Thyroid gland (tissue), 4 donors: Measurements from ENCODE around the gene KLHL21. TPM values are rescaled to one million over a fixed set of nuclear protein-coding genes. Genes with fewer than 3 reads are reported as not detected.

Source experiments
- DNase-seq, 2 donors: peaks; one replicate each; pipeline ENCODE4 v3.0.0-alpha.2; 2019
- H3K27ac ChIP-seq, 3 donors: fragments of 200-600 bp; sonication (generic); 1 replicate in 2 of 3; 2 replicates in 1 of 3; pipeline ENCODE4 v1.5.1; 2016 to 2019; ENCODE audit warnings: mild to moderate bottlenecking in 1 of 3, moderate library complexity in 1 of 3
- H3K27me3 ChIP-seq: fragments of 200-600 bp; sonication (generic); one replicate; pipeline ENCODE4 v1.5.1; 2019
- H3K36me3 ChIP-seq, 2 donors: fragments of 200-600 bp; sonication (generic); one replicate each; pipeline ENCODE4 v1.5.1; 2016 to 2019
- H3K4me1 ChIP-seq, 2 donors: fragments of 200-600 bp; sonication (generic); one replicate each; pipeline ENCODE4 v1.5.1; 2017 to 2019
- H3K4me3 ChIP-seq, 3 donors: fragments of 200-600 bp; sonication (generic); replicated peaks in 1 of 3; 1 replicate in 2 of 3; 2 replicates in 1 of 3; pipeline ENCODE4 v1.5.1; 2016; ENCODE audit warnings: mild to moderate bottlenecking in 1 of 3
- H3K9me3 ChIP-seq: fragments of 200-600 bp; sonication (generic); one replicate; pipeline ENCODE4 v1.5.1; 2017
- POLR2A ChIP-seq, 2 donors: fragments of 450-650 bp; IDR thresholded peaks; one replicate each; pipeline ENCODE4 v1.6.1; 2017; ENCODE audit warnings: antibody characterized with exemption in 2 of 2, mild to moderate bottlenecking in 2 of 2, moderate library complexity in 1 of 2
- WGBS, 2 donors: methylation state at CpG; one replicate each; pipeline ENCODE4 v1.1.5; 2017; 5-methylcytosine and 5-hydroxymethylcytosine counted together
- intact Hi-C: fragments of 100-400 bp; cut with DNase I; formaldehyde crosslinking; loops from one replicate; pipeline ENCODE4 v1.15.1; 2023
- small RNA-seq: library from RNA; depleted of rRNA; stranded (forward); fragments of <200 nt; gene quantifications from one replicate; pipeline ENCODE3, GENCODE V24; 2016
- total RNA-seq, 4 donors: library from RNA; depleted of rRNA; stranded (reverse); fragments of >200 nt; gene quantifications; one replicate each; pipeline ENCODE4 v1.2.3, GENCODE V29; 2016
- TF ChIP-seq, protein P1 (sequence below), 6 experiments: fragments of 200-600 bp in 3 of 6; fragments of 450-650 bp in 3 of 6; sonication (generic) in 3 of 6; IDR thresholded peaks; one replicate each; pipeline ENCODE4 v1.5.1; 2016 to 2019; ENCODE audit warnings: antibody characterized with exemption in 6 of 6, mild to moderate bottlenecking in 2 of 6, inconsistent platforms in 1 of 6, moderate library complexity in 1 of 6

Gene KLHL21
- total RNA-seq, 4 donors from 2014 or later, result 34.9 to 68.4 (median 44.6) TPM

- intact Hi-C loops, result no loop called here
- Histone ChIP-seq H3K36me3 (peaks cover 31 to 43% of the 10 kb centered on the region in 2 donors), H3K27me3 (no peaks in the 10 kb centered on the region), H3K4me1 (no peaks in the 10 kb centered on the region), H3K9me3 (no peaks in the 10 kb centered on the region), H3K4me3 (no peak overlapping the region), H3K27ac (no peak overlapping the region)
- no peak for DNase-seq
- 67 to 81% methylated on average over 5 of the region's 5 CpGs for WGBS, 2 donors
- TF ChIP-seq, protein P1, sequence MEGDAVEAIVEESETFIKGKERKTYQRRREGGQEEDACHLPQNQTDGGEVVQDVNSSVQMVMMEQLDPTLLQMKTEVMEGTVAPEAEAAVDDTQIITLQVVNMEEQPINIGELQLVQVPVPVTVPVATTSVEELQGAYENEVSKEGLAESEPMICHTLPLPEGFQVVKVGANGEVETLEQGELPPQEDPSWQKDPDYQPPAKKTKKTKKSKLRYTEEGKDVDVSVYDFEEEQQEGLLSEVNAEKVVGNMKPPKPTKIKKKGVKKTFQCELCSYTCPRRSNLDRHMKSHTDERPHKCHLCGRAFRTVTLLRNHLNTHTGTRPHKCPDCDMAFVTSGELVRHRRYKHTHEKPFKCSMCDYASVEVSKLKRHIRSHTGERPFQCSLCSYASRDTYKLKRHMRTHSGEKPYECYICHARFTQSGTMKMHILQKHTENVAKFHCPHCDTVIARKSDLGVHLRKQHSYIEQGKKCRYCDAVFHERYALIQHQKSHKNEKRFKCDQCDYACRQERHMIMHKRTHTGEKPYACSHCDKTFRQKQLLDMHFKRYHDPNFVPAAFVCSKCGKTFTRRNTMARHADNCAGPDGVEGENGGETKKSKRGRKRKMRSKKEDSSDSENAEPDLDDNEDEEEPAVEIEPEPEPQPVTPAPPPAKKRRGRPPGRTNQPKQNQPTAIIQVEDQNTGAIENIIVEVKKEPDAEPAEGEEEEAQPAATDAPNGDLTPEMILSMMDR (IDR thresholded peaks at IDR 0.05), result no peak
- TF ChIP-seq POLR2A (IDR thresholded peaks at IDR 0.05), result no peak
Observed at GRCh38 chr1:6546326-6546725, 56.3 kb downstream of the KLHL21 start.

DNA sequence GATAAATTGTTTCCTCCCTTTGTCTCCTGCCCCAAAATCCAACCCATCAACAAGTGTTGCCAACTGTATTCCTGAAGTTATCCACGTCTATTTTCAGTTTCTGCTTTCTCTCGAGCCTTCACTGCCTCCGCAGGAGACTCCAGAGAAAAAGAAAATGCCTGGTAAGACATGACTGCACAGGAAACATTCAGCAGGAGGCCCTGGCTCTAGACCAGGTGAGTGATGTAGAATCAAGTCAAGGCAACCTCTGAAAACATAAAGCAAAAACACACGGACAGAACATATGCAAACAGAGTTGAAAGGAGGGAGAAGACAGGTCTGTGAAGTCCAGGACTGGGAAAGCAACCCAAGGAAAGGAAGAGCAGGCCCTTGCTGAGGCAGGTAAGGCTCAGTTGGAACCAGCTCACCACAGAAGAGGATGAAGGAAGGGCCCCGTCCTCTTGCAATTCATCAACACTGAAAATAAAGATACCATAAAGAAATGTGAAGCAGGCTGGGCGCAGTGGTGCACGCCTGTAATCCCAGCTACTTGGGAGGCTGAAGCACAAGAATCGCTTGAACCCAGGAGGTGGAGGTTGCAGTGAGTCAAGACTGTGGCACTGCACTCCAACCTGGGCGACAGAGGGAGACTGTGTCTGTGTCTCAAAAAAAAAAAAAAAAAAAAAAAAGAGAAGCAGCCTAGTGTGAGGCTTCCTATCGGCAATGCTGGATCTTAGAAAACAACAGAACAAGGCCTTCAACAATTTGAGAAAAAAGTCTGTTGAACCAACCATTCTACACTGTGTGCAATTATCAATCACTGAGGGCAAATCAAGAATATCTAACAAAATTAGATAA, 57.2 kb downstream of the KLHL21 start:
- no peak for DNase-seq
- H3K27ac ChIP-seq, result no peak overlapping the region
- TF ChIP-seq, protein P1 (IDR thresholded peaks at IDR 0.05), result no peak
- TF ChIP-seq POLR2A (IDR thresholded peaks at IDR 0.05), result no peak
- no peaks in the 10 kb centered on the region for H3K27me3 ChIP-seq
- intact Hi-C loops, result no loop called here
- 67 to 72% methylated on average over 10 of the region's 10 CpGs for WGBS, 2 donors
- no peak overlapping the region for H3K4me3 ChIP-seq
- no peaks in the 10 kb centered on the region for H3K4me1 ChIP-seq
- H3K36me3 ChIP-seq, result peaks cover 31 to 46% of the 10 kb centered on the region in 2 donors
- H3K9me3 ChIP-seq, result no peaks in the 10 kb centered on the region

DNA sequence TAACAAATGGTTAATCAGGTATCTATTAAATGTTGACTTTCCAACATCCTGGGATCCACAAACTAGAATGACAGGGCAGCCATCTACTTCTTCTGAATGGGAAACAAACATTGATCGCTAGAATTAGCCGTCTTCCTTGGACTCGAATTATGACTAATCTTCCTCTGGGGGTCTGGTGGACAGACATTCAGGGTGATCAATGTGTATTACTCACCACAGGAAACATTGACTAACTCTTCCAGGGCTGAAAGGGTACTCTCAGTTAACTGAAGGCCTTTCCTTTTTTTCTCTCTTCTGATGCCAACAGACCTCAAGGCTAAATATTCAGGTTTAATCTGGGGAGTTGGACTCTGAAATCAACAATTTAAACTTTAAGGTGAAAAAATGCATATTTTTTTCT, 57.8 kb downstream of the KLHL21 start:
- Histone ChIP-seq H3K27ac (no peak overlapping the region), H3K36me3 (peaks cover 31 to 46% of the 10 kb centered on the region in 2 donors)

More for the DNA sequence above, 57.8 kb downstream of the KLHL21 start:
- intact Hi-C loops, result no loop called here
- no peaks in the 10 kb centered on the region for H3K4me1 ChIP-seq
- WGBS, 2 donors, result 81 to 90% methylated on average over 3 of the region's 3 CpGs
- no peak for TF ChIP-seq POLR2A (IDR thresholded peaks at IDR 0.05)
- TF ChIP-seq, protein P1 (IDR thresholded peaks at IDR 0.05), result no peak
- no peak for DNase-seq
- no peaks in the 10 kb centered on the region for H3K27me3 ChIP-seq
- no peak overlapping the region for H3K4me3 ChIP-seq
- no peaks in the 10 kb centered on the region for H3K9me3 ChIP-seq

Small RNA genes within 50 kb of the gene (small RNA-seq; reads per million reads assigned to genes)
- gene RNU6-731P, result not detected

Other genes starting within 250 kb of the KLHL21 start
- gene ACOT7, start 209.1 kb downstream of the KLHL21 start, total RNA-seq, result 10 to 100 TPM in 1 of 4 donors, 1 to 10 TPM in 3; 3.7 to 13.4 (median 6.3) TPM
- not detected for gene HES2, start 182.9 kb downstream of the KLHL21 start, total RNA-seq
- gene ESPN, start 178.1 kb downstream of the KLHL21 start, total RNA-seq, result 1 to 10 TPM in 1 of 4 donors, under 1 TPM in 1, not detected in 2; 0.67 to 5.2 TPM
- 10 to 100 TPM in 3 of 4 donors, 1 to 10 TPM in 1; 2.2 to 18.9 (median 10.7) TPM for gene TNFRSF25, start 136.7 kb downstream of the KLHL21 start, total RNA-seq
- gene PLEKHG5, start 111.2 kb downstream of the KLHL21 start, total RNA-seq, result 10 to 100 TPM in 1 of 4 donors, 1 to 10 TPM in 3; 5.8 to 12.0 (median 8.4) TPM
- 10 to 100 TPM; 20.1 to 41.6 (median 23.6) TPM for gene NOL9, start 48.4 kb downstream of the KLHL21 start, total RNA-seq
- gene TAS1R1, start 47.6 kb downstream of the KLHL21 start, total RNA-seq, result not detected
- 10 to 100 TPM; 22.7 to 33.8 (median 29.4) TPM for gene ZBTB48, start 22.9 kb downstream of the KLHL21 start, total RNA-seq
- 10 to 100 TPM in 1 of 4 donors, 1 to 10 TPM in 3; 7.8 to 14.1 (median 9.5) TPM for gene PHF13, start 10.9 kb upstream of the KLHL21 start, total RNA-seq
- 10 to 100 TPM; 21.2 to 35.3 (median 30.5) TPM for gene THAP3, start 22.0 kb upstream of the KLHL21 start, total RNA-seq
- 10 to 100 TPM; 28.2 to 45.5 (median 35.9) TPM for gene DNAJC11, start 98.9 kb upstream of the KLHL21 start, total RNA-seq
- 100 to 1,000 TPM in 2 of 4 donors, 10 to 100 TPM in 2; 63.9 to 124 (median 101) TPM for gene CAMTA1, start 182.6 kb upstream of the KLHL21 start, total RNA-seq